ENCODE measurements around the gene RTN3. TPM values are rescaled to one million over a fixed set of nuclear protein-coding genes. Genes with fewer than 3 reads are reported as not detected.
"Not testable (repeated sequence)": the region's sequence is repeated elsewhere in the genome, so short reads cannot be mapped to it uniquely, and the experiment has no call there.

The RTN3 gene
- total RNA-seq (2014; rRNA removed; shearing (Covaris generic); ENCODE audit: low replicate concordance): 98.2 and 107 TPM in 2 replicates

- in situ Hi-C loops (cut with HindIII; ENCODE audit: low pct_unique_long_range_greater_than_20kb, low sequenced_read_pairs): no loop called here
Measured at GRCh38 chr11:63681321-63682065, at the start of gene RTN3. TSS of gene RTN3 (plus strand) at chr11:63681500. CDS start at chr11:63681637, 137 bp downstream.

GRCh38 chr11:63635762-63636465, 45.4 kb upstream of the RTN3 start:
- DNase-seq (ENCODE audit: low read depth): peak; percentile 65
- in situ Hi-C loops (cut with HindIII; ENCODE audit: low pct_unique_long_range_greater_than_20kb, low sequenced_read_pairs): no loop called here

More at GRCh38 chr11:63681321-63682065, at the start of gene RTN3:
- DNase-seq (ENCODE audit: low read depth): peak; percentile 97

GRCh38 chr11:63638436-63638835, 42.9 kb upstream of the RTN3 start:
- DNase-seq (ENCODE audit: low read depth); in situ Hi-C loops (cut with HindIII; ENCODE audit: low pct_unique_long_range_greater_than_20kb, low sequenced_read_pairs): not testable (repeated sequence)

- no peak for DNase-seq (ENCODE audit: low read depth)
- in situ Hi-C loops (cut with HindIII; ENCODE audit: low pct_unique_long_range_greater_than_20kb, low sequenced_read_pairs): no loop called here
Measured at GRCh38 chr11:63639199-63639832, 42.0 kb upstream of the RTN3 start.

- DNase-seq (ENCODE audit: low read depth): no peak
- in situ Hi-C loops (cut with HindIII; ENCODE audit: low pct_unique_long_range_greater_than_20kb, low sequenced_read_pairs): no loop called here
Measured at GRCh38 chr11:63641727-63642126, 39.6 kb upstream of the RTN3 start.

- in situ Hi-C loops (cut with HindIII; ENCODE audit: low pct_unique_long_range_greater_than_20kb, low sequenced_read_pairs): no loop called here
- no peak for DNase-seq (ENCODE audit: low read depth)
Measured at GRCh38 chr11:63643205-63643604, 38.1 kb upstream of the RTN3 start.

GRCh38 chr11:63652671-63653070, 28.6 kb upstream of the RTN3 start:
- no peak for DNase-seq (ENCODE audit: low read depth)
- in situ Hi-C loops (cut with HindIII; ENCODE audit: low pct_unique_long_range_greater_than_20kb, low sequenced_read_pairs): no loop called here

GRCh38 chr11:63660972-63661371, 20.3 kb upstream of the RTN3 start:
- no peak for DNase-seq (ENCODE audit: low read depth)
- in situ Hi-C loops (cut with HindIII; ENCODE audit: low pct_unique_long_range_greater_than_20kb, low sequenced_read_pairs): no loop called here

- DNase-seq (ENCODE audit: low read depth): peak; percentile 51
- in situ Hi-C loops (cut with HindIII; ENCODE audit: low pct_unique_long_range_greater_than_20kb, low sequenced_read_pairs): no loop called here
Measured at GRCh38 chr11:63663809-63664208, 17.5 kb upstream of the RTN3 start.

- peak; percentile 32 for DNase-seq (ENCODE audit: low read depth)
- in situ Hi-C loops (cut with HindIII; ENCODE audit: low pct_unique_long_range_greater_than_20kb, low sequenced_read_pairs): no loop called here
Measured at GRCh38 chr11:63666874-63667273, 14.4 kb upstream of the RTN3 start.

GRCh38 chr11:63667995-63668795, 13.1 kb upstream of the RTN3 start:
- in situ Hi-C loops (cut with HindIII; ENCODE audit: low pct_unique_long_range_greater_than_20kb, low sequenced_read_pairs): no loop called here
- peak; percentile 85 for DNase-seq (ENCODE audit: low read depth)

- in situ Hi-C loops (cut with HindIII; ENCODE audit: low pct_unique_long_range_greater_than_20kb, low sequenced_read_pairs): no loop called here
- peak; percentile 19 for DNase-seq (ENCODE audit: low read depth)
Measured at GRCh38 chr11:63670096-63670432, 11.2 kb upstream of the RTN3 start.

- DNase-seq (ENCODE audit: low read depth): peak; percentile 53
Measured at GRCh38 chr11:63670433-63671321, 10.6 kb upstream of the RTN3 start.

GRCh38 chr11:63671322-63672155, 9.8 kb upstream of the RTN3 start, which contains the start of gene ATL3:
TSS of gene ATL3 (minus strand) at chr11:63671376. CDS start at chr11:63671335, 41 bp downstream.
- in situ Hi-C loops (cut with HindIII; ENCODE audit: low pct_unique_long_range_greater_than_20kb, low sequenced_read_pairs): no loop called here
- peak; percentile 96 for DNase-seq (ENCODE audit: low read depth)

More at GRCh38 chr11:63670433-63671321, 10.6 kb upstream of the RTN3 start:
- in situ Hi-C loops (cut with HindIII; ENCODE audit: low pct_unique_long_range_greater_than_20kb, low sequenced_read_pairs): no loop called here

- in situ Hi-C loops (cut with HindIII; ENCODE audit: low pct_unique_long_range_greater_than_20kb, low sequenced_read_pairs): no loop called here
- DNase-seq (ENCODE audit: low read depth): no peak
Measured at GRCh38 chr11:63672156-63672463, 9.2 kb upstream of the RTN3 start.

- no peak for DNase-seq (ENCODE audit: low read depth)
- in situ Hi-C loops (cut with HindIII; ENCODE audit: low pct_unique_long_range_greater_than_20kb, low sequenced_read_pairs): no loop called here
Measured at GRCh38 chr11:63672936-63673539, 8.3 kb upstream of the RTN3 start.

All from Caki2 (cell line).